AG04450 (cell line): ENCODE results near the gene LTK. TPM values are rescaled to one million over a fixed set of nuclear protein-coding genes. Genes with fewer than 3 reads are reported as not detected.
A peak's percentile ranks its signal among the peaks of the same experiment; 100 is the strongest.

Experiments
- CTCF ChIA-PET: fragments of 300-600, 350-600 bp; formaldehyde crosslinking; extraction: SDS; loops from one replicate; lab custom pipeline; 2022; ENCODE audit warnings: antibody characterized with exemption, inconsistent platforms; lab: Charles Lee
- POLR2A ChIA-PET: fragments of 350-600 bp; formaldehyde crosslinking; extraction: SDS; loops from one replicate; lab custom pipeline; 2021; ENCODE audit warnings: antibody characterized with exemption, inconsistent platforms; lab: Yijun Ruan, JAX
- DNase-seq: peaks from one replicate; pipeline ENCODE4 v3.0.0-alpha.2; 2011; ENCODE audit warnings: low read depth, low spot score
- H3K27ac ChIP-seq: one replicate; pipeline ENCODE4 v1.5.1; 2012; ENCODE audit warnings: low read depth, low read length, control low read depth
- H3K27me3 ChIP-seq: one replicate; pipeline ENCODE4 v1.6.0; 2012; ENCODE audit warnings: low read length; ENCODE audit not compliant: control insufficient read depth, insufficient read depth
- H3K4me3 ChIP-seq: 2 replicates; pipeline ENCODE4 v1.5.1; 2011; ENCODE audit warnings: mild to moderate bottlenecking, low read depth, low read length, control low read depth
- H3K9me3 ChIP-seq: 2 replicates; pipeline ENCODE4 v1.5.1; 2012; ENCODE audit warnings: low read length; ENCODE audit not compliant: control insufficient read depth, insufficient read depth
- polyA plus RNA-seq: library from polyadenylated mRNA; depleted of rRNA; stranded (reverse); fragments of >200 nt; gene quantifications from 2 replicates; pipeline ENCODE4 v1.2.3, GENCODE V29; 2011
- TF ChIP-seq, protein P1 (sequence below): IDR thresholded peaks from 2 replicates; pipeline ENCODE4 v1.5.1; 2011; ENCODE audit warnings: low read depth, low read length, control low read depth, inconsistent platforms

LTK gene
- polyA plus RNA-seq, 1 experiment = 0.09 TPM

DNA sequence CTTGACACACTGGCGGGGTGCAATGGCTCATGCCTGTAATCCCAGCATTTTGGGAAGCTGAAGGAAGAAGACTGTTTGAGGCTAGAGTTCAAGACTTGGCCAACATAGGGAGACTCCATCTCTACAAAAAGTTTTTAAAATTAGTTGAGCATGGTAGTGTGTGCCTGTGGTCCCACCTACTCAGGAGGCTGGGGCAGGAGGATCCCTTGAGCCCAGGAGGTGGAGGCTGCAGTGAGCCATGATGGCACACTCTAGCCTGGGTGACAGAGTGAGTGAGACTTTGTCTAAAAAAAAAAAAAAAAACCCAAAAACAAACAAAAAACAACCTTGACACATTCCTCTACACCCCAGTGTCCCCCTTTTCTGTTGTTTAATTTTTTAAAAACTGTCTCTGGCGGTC is 24.0 kb downstream of the LTK start:
- Histone ChIP-seq H3K4me3 (no peak overlapping the region), H3K9me3 (no peaks in the 10 kb centered on the region; the same call in 1 of the 2 replicates), H3K27me3 (peaks cover 5% of the 10 kb centered on the region), H3K27ac (peak overlapping the region; percentile 47)
- no peak for DNase-seq
- POLR2A ChIA-PET = interaction anchor here (0.7 kb wide), 2 partner anchors 49 to 69 kb away, joined by 5 to 7 read pairs; no protein-coding TSS in a partner anchor
- TF ChIP-seq, protein P1, sequence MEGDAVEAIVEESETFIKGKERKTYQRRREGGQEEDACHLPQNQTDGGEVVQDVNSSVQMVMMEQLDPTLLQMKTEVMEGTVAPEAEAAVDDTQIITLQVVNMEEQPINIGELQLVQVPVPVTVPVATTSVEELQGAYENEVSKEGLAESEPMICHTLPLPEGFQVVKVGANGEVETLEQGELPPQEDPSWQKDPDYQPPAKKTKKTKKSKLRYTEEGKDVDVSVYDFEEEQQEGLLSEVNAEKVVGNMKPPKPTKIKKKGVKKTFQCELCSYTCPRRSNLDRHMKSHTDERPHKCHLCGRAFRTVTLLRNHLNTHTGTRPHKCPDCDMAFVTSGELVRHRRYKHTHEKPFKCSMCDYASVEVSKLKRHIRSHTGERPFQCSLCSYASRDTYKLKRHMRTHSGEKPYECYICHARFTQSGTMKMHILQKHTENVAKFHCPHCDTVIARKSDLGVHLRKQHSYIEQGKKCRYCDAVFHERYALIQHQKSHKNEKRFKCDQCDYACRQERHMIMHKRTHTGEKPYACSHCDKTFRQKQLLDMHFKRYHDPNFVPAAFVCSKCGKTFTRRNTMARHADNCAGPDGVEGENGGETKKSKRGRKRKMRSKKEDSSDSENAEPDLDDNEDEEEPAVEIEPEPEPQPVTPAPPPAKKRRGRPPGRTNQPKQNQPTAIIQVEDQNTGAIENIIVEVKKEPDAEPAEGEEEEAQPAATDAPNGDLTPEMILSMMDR = no peak
- CTCF ChIA-PET = interaction anchor here (1.3 kb wide), 1 partner anchor 24 kb away, joined by 6 read pairs; no protein-coding TSS in a partner anchor

DNA sequence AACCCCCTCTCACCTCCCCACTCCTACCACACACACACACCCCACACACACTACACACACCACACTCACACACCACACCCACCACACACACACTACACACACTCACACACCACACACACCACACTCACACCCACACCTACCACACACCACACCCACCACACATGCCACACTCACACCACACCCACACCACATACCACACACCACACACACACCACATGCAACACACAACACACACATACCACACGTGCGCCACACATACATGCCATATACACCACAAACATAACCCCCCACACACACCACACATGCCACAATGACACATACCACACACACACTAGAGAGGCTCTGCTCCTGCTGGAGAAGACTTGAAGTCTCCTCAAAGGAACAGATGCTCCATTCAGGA is 25.8 kb downstream of the LTK start:
- ChIA-PET POLR2A (no interaction called here), CTCF (no interaction called here)
- H3K4me3 ChIP-seq = no peak overlapping the region
- DNase-seq = no peak
- no peaks in the 10 kb centered on the region; the same call in 1 of the 2 replicates for H3K9me3 ChIP-seq
- TF ChIP-seq, protein P1 = no peak
- H3K27ac ChIP-seq = no peak overlapping the region
- H3K27me3 ChIP-seq = no peaks in the 10 kb centered on the region

DNA sequence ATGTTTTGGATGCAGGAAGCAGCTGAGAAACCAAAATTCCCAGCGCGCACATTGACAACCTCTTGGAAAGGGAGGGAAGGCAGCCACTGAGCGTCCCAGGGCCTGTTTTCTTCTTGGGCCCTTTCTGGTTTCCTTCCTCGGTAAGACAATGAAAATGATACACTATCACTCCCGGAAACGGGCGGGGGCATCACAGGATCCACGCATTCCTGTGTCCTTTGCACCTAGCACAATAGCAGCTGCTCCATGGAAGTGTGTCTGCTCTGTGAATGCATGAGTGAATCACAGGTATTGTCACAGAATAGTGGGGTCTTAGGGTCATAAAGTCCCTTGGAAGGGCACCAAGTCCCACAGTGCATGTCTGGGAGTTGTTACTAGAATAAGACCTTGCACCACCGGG is 26.2 kb downstream of the LTK start:
- H3K9me3 ChIP-seq = no peaks in the 10 kb centered on the region; the same call in 1 of the 2 replicates
- TF ChIP-seq, protein P1 = no peak
- DNase-seq = no peak
- no peak overlapping the region for H3K27ac ChIP-seq
- POLR2A ChIA-PET = no interaction called here
- no peak overlapping the region for H3K4me3 ChIP-seq
- CTCF ChIA-PET = no interaction called here
- no peaks in the 10 kb centered on the region for H3K27me3 ChIP-seq

DNA sequence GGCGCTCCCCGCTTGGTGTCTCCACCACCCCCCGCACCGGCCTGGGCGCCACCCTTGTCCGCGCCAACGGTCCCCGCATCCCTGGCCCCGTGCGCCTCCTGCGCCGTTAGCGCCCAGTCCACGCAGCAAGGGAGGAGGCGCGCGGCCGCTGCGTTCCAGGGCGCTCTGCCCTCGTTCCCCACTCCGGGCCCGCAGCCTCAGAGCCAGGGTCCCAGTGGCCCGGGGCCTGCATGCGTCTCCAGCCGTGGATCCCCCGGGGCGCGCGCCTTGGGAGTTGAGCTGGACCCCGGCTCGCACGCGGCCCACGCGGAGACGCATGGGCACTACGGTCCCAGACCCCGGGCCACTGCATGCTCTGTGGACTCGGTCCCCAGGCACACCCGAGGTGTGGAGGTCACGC is 27.3 kb downstream of the LTK start:
- no peaks in the 10 kb centered on the region for H3K27me3 ChIP-seq
- ChIA-PET CTCF (no interaction called here), POLR2A (no interaction called here)
- TF ChIP-seq, protein P1 = no peak
- DNase-seq = no peak
- H3K27ac ChIP-seq = no peak overlapping the region
- no peak overlapping the region for H3K4me3 ChIP-seq
- no peaks in the 10 kb centered on the region; the same call in 1 of the 2 replicates for H3K9me3 ChIP-seq

DNA sequence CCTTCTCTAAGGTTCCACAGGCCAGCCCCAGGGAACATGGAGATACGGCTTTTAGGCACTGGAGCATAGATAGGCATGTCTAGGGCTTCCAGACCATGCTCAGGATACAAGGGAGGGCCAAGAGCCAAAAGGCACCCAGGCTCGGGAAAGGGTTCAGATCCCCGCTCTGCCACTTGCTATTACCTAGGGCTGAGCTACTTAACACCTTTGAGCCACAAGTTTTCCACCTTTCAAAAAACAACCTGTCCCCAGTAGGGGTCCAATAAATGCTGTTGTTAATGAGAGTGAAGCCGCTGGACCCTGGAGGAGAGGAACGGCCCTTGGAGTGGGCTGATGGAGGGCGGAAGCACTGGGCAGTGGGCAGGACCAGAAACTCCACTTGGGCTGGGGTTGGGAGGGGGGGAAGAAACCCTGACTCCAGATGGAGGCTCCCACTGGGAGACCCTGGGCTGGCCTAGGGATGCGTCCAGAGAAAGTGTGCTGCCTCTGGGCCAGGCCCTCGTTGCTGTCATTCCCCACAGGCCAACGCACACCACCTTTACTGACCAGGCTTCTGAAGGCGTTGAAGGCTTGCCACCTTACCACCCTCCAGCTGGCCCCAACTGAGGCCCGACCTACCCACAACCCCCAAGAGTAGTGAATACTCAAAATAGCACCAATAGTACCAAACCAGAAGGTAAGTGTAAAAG is 28.5 kb downstream of the LTK start:
- CTCF ChIA-PET = interaction anchor here (0.9 kb wide), 1 partner anchor 19 kb away, joined by 3 read pairs; no protein-coding TSS in a partner anchor
- POLR2A ChIA-PET = no interaction called here
- no peak overlapping the region for H3K27ac ChIP-seq
- TF ChIP-seq, protein P1 = no peak
- no peak for DNase-seq
- H3K27me3 ChIP-seq = no peaks in the 10 kb centered on the region
- no peaks in the 10 kb centered on the region; the same call in 1 of the 2 replicates for H3K9me3 ChIP-seq
- no peak overlapping the region for H3K4me3 ChIP-seq
